AG10803 (cell line): ENCODE data around the gene SPACA6.

Source experiments
- DNase-seq: peaks from one replicate; pipeline ENCODE4 v3.0.0; 2010; ENCODE audit warnings: low read depth
- H3K4me3 ChIP-seq: 2 replicates; pipeline ENCODE4 v1.5.1; 2011; ENCODE audit warnings: mild to moderate bottlenecking, low read length, control low read depth
- TF ChIP-seq, protein P1 (sequence below): conservative IDR thresholded peaks from 2 replicates; pipeline ENCODE4 v1.5.1; 2011; ENCODE audit warnings: mild to moderate bottlenecking, low read length, control low read depth, inconsistent platforms

Gene SPACA6

GRCh38 chr19:51713319-51714285, 20.5 kb downstream of the SPACA6 start:
- no peak overlapping the region for H3K4me3 ChIP-seq
- no peak for DNase-seq
- TF ChIP-seq, protein P1, sequence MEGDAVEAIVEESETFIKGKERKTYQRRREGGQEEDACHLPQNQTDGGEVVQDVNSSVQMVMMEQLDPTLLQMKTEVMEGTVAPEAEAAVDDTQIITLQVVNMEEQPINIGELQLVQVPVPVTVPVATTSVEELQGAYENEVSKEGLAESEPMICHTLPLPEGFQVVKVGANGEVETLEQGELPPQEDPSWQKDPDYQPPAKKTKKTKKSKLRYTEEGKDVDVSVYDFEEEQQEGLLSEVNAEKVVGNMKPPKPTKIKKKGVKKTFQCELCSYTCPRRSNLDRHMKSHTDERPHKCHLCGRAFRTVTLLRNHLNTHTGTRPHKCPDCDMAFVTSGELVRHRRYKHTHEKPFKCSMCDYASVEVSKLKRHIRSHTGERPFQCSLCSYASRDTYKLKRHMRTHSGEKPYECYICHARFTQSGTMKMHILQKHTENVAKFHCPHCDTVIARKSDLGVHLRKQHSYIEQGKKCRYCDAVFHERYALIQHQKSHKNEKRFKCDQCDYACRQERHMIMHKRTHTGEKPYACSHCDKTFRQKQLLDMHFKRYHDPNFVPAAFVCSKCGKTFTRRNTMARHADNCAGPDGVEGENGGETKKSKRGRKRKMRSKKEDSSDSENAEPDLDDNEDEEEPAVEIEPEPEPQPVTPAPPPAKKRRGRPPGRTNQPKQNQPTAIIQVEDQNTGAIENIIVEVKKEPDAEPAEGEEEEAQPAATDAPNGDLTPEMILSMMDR: no peak

DNA sequence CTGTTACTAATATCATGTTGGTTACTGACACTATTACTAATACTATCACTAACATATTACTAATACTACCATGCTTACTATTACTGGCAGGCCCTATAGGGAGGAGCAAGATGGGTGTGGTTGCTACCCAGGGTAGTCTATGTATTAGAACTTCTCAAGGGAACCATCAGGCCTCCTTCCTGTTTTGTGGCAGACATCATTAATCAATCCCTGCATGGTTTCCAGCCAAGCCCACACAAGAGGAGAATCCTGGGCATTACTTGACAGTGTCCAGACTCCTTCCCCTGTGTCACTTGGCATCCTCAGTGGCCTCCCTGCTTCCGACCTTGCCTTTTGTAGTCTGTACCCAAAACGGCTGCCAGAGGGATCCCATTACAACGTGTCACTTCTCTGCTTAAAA, 21.7 kb downstream of the SPACA6 start:
- no peak overlapping the region for H3K4me3 ChIP-seq
- DNase-seq: no peak
- TF ChIP-seq, protein P1: no peak

DNA sequence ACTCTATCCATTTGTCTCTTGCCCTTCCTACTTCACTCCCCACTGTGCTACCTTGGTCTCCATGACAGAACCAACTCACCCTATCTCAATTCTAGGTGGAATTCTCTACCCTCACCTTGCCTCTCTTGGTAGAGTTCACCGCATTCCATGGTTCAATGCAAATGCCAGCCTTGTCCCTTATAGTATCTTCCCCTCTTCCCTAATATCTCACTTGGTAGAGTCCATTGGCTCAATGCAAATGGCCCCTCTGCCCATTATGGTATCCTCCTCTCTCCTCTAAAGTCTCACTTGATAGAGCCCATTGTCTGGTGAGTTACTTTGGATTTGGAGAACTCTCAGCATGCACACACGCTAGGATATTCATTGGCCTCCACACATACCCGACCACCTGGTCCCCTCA, 22.7 kb downstream of the SPACA6 start:
- H3K4me3 ChIP-seq: no peak overlapping the region
- TF ChIP-seq, protein P1: no peak
- DNase-seq: no peak

DNA sequence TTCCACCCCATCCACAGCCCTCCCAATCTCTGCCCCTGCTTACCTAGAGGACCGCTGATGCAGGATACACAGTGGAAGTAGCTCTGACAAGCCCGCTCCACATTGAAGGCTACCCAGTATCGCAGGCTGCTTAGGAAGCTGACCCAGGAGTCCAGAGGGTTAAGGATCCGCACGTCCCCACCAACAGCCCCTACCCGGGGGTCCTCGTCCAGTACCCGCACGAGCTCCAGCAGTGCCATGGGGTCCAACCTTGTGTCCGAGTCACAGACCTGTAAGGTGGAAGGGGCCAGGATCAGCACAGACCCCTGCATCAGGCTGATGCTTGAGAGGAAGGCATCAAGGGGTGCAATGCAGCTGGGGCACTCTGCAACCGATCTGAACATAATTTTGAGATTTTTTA, 23.8 kb downstream of the SPACA6 start:
- TF ChIP-seq, protein P1: no peak
- no peak for DNase-seq
- H3K4me3 ChIP-seq: no peak overlapping the region

GRCh38 chr19:51719251-51719988, 26.3 kb downstream of the SPACA6 start:
- TF ChIP-seq, protein P1: no peak
- DNase-seq: no peak
- peak overlapping the region; percentile 40 for H3K4me3 ChIP-seq

DNA sequence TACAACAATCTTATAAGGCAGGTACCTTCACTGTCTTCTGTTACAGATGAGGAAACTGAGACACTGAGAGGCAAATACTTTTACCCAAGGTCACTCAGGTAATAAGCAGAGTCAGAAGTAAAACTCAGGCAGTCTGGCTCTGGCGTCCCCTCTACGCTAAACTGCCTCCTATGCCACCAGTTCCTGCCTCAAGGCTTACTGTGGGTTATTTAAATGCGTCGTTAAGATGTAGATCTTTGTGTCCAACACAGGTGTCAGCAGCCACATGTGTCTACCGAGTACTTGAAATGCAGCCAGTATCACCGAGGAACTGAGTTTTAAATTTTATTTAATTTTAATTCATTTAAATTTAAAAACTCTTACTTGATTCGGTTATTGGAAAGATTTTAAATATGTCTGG, 28.8 kb downstream of the SPACA6 start:
- TF ChIP-seq, protein P1: no peak
- H3K4me3 ChIP-seq: no peak overlapping the region
- no peak for DNase-seq
